Fibroblast of the aortic adventitia (primary cell): ENCODE data around the gene MOB3B. TPM values are rescaled to one million over a fixed set of nuclear protein-coding genes. Genes with fewer than 3 reads are reported as not detected.

Experiments used
- DNase-seq: peaks from one replicate; pipeline ENCODE4 v3.0.0-alpha.2; 2010; ENCODE audit warnings: low read depth
- H3K4me3 ChIP-seq: 2 replicates; pipeline ENCODE4 v1.5.1; 2011; ENCODE audit warnings: low read depth, mild to moderate bottlenecking, control low read depth, low read length, moderate library complexity
- total RNA-seq: library from RNA; depleted of rRNA; stranded (reverse); fragments of >200 nt; gene quantifications from 2 replicates; pipeline ENCODE4 v1.2.3, GENCODE V29; 2012; ENCODE audit warnings: low replicate concordance
- TF ChIP-seq, protein P1 (sequence below): IDR thresholded peaks from 2 replicates; pipeline ENCODE4 v1.5.1; 2011; ENCODE audit warnings: mild to moderate bottlenecking, low read length, control low read depth, inconsistent platforms; ENCODE audit not compliant: insufficient read depth

MOB3B gene
- total RNA-seq, 1 donor = under 0.01 TPM

DNA sequence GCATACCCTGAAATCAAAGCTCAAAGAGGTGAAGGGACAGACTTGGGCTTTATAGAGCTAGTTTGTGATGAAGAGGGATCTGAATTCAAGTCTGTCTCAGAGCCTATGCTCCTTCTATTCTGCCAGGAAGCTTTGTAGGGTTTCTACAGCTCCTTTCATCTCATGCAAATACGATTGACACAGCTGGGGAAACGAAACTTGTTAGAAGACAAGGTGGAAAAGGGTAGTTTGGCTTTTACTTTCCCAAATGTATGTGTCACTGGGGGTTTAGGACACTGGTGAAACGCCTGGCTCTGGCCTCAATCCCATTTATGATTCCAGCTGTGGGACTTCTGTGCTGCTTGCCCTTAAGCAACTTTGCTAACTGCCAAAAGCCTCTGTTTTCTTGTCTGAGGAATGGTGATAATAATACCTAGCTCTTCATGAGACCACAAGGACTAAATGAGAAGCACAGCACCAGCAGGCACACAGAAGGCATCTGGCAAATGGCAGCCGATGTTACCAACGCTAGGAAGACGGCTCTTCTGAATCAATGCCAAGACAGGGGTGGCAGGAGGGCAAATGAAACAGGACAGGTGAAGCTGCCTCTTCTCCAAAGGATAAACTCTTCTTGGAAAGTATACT lies 162.3 kb downstream of the MOB3B start:
- TF ChIP-seq, protein P1, sequence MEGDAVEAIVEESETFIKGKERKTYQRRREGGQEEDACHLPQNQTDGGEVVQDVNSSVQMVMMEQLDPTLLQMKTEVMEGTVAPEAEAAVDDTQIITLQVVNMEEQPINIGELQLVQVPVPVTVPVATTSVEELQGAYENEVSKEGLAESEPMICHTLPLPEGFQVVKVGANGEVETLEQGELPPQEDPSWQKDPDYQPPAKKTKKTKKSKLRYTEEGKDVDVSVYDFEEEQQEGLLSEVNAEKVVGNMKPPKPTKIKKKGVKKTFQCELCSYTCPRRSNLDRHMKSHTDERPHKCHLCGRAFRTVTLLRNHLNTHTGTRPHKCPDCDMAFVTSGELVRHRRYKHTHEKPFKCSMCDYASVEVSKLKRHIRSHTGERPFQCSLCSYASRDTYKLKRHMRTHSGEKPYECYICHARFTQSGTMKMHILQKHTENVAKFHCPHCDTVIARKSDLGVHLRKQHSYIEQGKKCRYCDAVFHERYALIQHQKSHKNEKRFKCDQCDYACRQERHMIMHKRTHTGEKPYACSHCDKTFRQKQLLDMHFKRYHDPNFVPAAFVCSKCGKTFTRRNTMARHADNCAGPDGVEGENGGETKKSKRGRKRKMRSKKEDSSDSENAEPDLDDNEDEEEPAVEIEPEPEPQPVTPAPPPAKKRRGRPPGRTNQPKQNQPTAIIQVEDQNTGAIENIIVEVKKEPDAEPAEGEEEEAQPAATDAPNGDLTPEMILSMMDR = no peak
- no peak for DNase-seq
- H3K4me3 ChIP-seq = no peak overlapping the region

DNA sequence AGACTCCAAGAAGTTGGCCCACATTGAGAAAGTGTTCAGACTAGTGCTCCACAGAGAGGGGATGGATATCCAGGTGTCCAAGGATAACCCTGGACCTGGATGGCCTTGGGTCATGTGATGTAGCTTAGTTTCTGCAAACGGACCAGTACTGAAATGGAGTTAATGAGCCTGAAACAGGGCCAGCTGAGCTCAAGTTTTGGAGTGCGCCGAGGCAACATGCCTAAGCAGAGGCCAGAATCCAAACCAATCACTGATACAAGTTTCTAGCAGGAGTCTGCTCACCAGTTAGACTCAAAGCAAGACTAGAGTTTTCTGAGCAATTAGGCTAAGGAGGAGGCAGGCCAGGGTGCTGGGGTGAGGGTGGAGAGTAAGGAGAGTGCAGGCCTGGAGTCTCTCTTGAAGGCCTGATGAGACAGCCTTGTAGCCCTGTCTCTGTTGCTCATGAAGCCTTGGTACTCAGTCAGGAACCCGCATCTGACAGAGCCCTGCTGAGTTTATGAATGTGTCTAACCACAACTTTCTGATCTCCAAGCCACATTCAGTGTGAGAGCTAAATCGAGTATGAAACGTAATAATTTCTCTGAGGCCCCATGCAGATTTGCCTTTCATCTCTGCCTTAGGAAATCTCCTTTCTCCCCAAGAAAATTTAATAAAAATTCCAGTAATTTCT lies 163.8 kb downstream of the MOB3B start:
- no peak overlapping the region for H3K4me3 ChIP-seq
- TF ChIP-seq, protein P1 = no peak
- no peak for DNase-seq

DNA sequence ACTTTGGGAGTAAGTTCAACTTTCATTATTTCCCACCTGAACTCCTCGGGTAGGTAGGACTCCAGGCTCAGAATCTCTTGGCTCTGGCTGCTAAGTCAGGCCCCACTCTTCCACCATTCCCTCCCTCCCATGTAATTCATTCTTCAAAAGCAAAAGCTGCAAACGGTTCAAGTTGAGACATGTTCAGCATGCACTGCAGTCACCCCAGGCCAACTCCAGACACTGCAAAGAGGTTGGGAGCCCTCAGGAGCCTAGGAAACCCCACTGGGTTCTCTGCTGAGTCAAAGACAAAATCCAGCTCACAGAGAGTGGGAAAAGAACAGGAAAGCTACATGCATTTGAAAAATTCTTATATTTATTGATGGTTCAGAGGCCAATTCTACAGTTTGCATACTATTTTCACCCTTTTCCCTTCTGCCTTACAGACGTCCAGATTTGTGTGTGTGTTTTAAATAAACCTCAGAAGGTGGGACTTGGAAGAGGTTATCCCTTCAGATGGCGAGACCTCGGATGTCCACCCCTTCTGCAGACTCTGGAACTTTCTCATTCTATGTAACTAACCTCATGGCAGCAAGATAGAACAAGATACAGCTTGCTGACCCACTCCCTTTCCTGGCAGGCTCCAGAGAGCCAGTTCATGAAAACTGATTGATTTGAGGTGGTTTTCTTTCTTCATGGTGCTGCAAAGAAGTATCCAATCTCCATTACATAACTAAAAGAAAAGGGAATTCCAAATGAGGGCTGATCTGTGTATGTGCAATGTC lies 167.0 kb downstream of the MOB3B start:
- H3K4me3 ChIP-seq = no peak overlapping the region
- DNase-seq = no peak
- TF ChIP-seq, protein P1 = no peak

DNA sequence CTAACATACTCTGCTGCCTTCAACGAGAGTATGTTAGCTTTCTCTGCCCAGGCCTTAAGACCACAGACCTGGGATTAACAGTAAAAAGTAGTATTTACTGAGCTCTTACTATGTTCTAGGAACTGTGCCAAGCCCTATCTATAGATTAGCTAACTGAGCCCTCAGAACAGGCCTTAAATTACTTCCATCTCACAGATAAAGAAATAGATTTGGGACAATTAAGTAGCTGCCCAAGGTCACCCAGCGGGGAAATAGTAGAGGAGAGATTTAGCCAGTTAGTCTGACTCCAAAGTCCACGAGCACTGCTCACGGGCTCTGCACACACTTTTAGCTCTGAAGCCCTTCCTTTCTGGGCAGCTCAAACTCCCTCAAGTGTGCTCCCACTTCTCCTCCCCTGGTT lies 168.1 kb downstream of the MOB3B start:
- TF ChIP-seq, protein P1 = no peak
- H3K4me3 ChIP-seq = no peak overlapping the region
- no peak for DNase-seq

DNA sequence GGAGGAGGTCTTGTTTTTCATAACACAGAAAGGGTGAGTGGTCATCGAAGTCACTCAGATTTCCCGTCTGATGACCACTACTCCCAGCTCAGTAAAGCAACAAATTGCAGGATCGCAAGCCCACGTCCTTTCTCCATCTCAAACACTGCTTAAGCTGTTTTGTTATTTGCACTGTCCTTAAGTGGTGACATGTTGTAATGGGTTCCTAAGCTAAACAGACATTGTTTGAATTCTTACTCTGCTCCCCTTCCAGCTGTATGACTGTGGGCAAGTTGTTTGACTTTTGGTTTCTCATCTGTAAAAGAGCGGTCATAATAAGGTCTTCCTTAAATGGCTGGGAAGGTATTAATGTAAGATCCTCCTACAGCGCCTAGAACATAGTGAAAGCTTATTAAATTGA lies 169.9 kb downstream of the MOB3B start:
- H3K4me3 ChIP-seq = no peak overlapping the region
- no peak for DNase-seq
- TF ChIP-seq, protein P1 = no peak

DNA sequence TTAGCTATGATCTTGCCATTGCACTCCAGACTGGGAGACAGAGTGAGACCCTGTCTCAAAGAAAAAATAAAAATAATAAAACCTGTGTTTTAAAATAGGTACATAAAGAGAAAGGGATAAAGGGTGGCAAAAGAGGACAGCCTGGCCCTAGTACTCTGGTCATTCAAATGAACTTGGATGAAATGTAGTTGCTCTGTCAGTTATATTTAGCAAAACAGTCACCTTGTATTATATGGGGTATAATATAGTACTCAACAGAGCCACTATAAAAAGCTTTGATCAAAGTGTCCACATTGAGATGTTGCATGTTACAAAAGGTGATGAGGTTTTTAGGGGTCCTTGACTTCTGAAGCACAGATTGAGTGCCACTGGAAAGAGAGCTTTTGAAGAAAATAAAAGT lies 171.6 kb downstream of the MOB3B start:
- no peak for DNase-seq
- H3K4me3 ChIP-seq = no peak overlapping the region
- TF ChIP-seq, protein P1 = no peak
